GM18951 (cell line): Measurements from ENCODE around the gene PRR9.

ENCODE experiments used
- POLR2A ChIP-seq: IDR thresholded peaks from 4 replicates; pipeline ENCODE4 v1.6.1; 2011; ENCODE audit warnings: mild to moderate bottlenecking; ENCODE audit not compliant: insufficient read length, insufficient read depth; ENCODE audit errors: extremely low read depth
- in situ Hi-C: fragments of 300-500 bp; cut with MboI; formaldehyde crosslinking; loops from one replicate; pipeline ENCODE4 v1.12.0; 2022; ENCODE audit warnings: low sequenced_read_pairs, mixed read lengths, inconsistent platforms; ENCODE audit not compliant: unreplicated experiment

PRR9 gene

GRCh38 chr1:153242160-153242559 lies 24.8 kb downstream of the PRR9 start:
- TF ChIP-seq POLR2A, result no peak
- in situ Hi-C loops, result no loop called here

- in situ Hi-C loops, result no loop called here
- no peak for TF ChIP-seq POLR2A
Observed at GRCh38 chr1:153245466-153245865, 28.1 kb downstream of the PRR9 start.

- no peak for TF ChIP-seq POLR2A
- in situ Hi-C loops, result no loop called here
Observed at GRCh38 chr1:153246018-153246417, 28.6 kb downstream of the PRR9 start.

GRCh38 chr1:153246825-153247224 lies 29.4 kb downstream of the PRR9 start:
- in situ Hi-C loops, result no loop called here
- TF ChIP-seq POLR2A, result no peak

- in situ Hi-C loops, result no loop called here
Observed at GRCh38 chr1:153248176-153248879, 30.9 kb downstream of the PRR9 start.

GRCh38 chr1:153250166-153250565 lies 32.8 kb downstream of the PRR9 start:
- in situ Hi-C loops, result no loop called here

More at GRCh38 chr1:153248176-153248879, 30.9 kb downstream of the PRR9 start:
- TF ChIP-seq POLR2A, result no peak

GRCh38 chr1:153251087-153251486 lies 33.7 kb downstream of the PRR9 start:
- TF ChIP-seq POLR2A, result no peak
- in situ Hi-C loops, result no loop called here

More at GRCh38 chr1:153250166-153250565, 32.8 kb downstream of the PRR9 start:
- no peak for TF ChIP-seq POLR2A

GRCh38 chr1:153251562-153251961 lies 34.2 kb downstream of the PRR9 start:
- TF ChIP-seq POLR2A, result no peak
- in situ Hi-C loops, result no loop called here

GRCh38 chr1:153251988-153252387 lies 34.6 kb downstream of the PRR9 start:
- TF ChIP-seq POLR2A, result no peak
- in situ Hi-C loops, result no loop called here

- in situ Hi-C loops, result no loop called here
- TF ChIP-seq POLR2A, result no peak
Observed at GRCh38 chr1:153253076-153253475, 35.7 kb downstream of the PRR9 start.

- no peak for TF ChIP-seq POLR2A
- in situ Hi-C loops, result no loop called here
Observed at GRCh38 chr1:153253693-153254092, 36.3 kb downstream of the PRR9 start.

GRCh38 chr1:153259387-153259786 lies 42.0 kb downstream of the PRR9 start, which contains the start of gene LORICRIN:
Gene LORICRIN, plus strand, starts transcription at chr1:153259687. Its CDS starts 1,263 bp downstream, at chr1:153260950.
- in situ Hi-C loops, result no loop called here
- no peak for TF ChIP-seq POLR2A

GRCh38 chr1:153260585-153261280 lies 43.3 kb downstream of the PRR9 start:
- TF ChIP-seq POLR2A, result no peak

GRCh38 chr1:153261281-153262069 lies 44.1 kb downstream of the PRR9 start:
- in situ Hi-C loops, result no loop called here

More at GRCh38 chr1:153260585-153261280, 43.3 kb downstream of the PRR9 start:
- in situ Hi-C loops, result no loop called here

GRCh38 chr1:153262070-153262366 lies 44.6 kb downstream of the PRR9 start:
- no peak for TF ChIP-seq POLR2A
- in situ Hi-C loops, result no loop called here

More at GRCh38 chr1:153261281-153262069, 44.1 kb downstream of the PRR9 start:
- peak; percentile 35 for TF ChIP-seq POLR2A
